ENCODE data around the gene MCTP1.

- TF ChIP-seq, protein P1, sequence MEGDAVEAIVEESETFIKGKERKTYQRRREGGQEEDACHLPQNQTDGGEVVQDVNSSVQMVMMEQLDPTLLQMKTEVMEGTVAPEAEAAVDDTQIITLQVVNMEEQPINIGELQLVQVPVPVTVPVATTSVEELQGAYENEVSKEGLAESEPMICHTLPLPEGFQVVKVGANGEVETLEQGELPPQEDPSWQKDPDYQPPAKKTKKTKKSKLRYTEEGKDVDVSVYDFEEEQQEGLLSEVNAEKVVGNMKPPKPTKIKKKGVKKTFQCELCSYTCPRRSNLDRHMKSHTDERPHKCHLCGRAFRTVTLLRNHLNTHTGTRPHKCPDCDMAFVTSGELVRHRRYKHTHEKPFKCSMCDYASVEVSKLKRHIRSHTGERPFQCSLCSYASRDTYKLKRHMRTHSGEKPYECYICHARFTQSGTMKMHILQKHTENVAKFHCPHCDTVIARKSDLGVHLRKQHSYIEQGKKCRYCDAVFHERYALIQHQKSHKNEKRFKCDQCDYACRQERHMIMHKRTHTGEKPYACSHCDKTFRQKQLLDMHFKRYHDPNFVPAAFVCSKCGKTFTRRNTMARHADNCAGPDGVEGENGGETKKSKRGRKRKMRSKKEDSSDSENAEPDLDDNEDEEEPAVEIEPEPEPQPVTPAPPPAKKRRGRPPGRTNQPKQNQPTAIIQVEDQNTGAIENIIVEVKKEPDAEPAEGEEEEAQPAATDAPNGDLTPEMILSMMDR (IDR thresholded peaks at IDR 0.05): no peak
- TF ChIP-seq POLR2A (IDR thresholded peaks at IDR 0.05) (no peak), POLR2AphosphoS5 (IDR thresholded peaks at IDR 0.05; ENCODE audit: insufficient read depth in 1 of 2, low read depth in 1 of 2) (no peak)
Observed at GRCh38 chr5:94775088-94775487, 509.8 kb downstream of the MCTP1 start.

All from vagina (tissue), 2 donors.